OCI-LY3 (cell line): Measurements from ENCODE around the gene INCA1.

Experiments used
- H2AFZ ChIP-seq: fragments of 200-600, 300-600 bp; shearing (Covaris generic); 2 replicates; pipeline ENCODE4 v1.6.0; 2014; ENCODE audit warnings: antibody characterized with exemption, low read depth, low read length
- H3K27ac ChIP-seq: fragments of 200-600, 300-600 bp; sonication (generic); 2 replicates; pipeline ENCODE4 v1.5.1; 2014; ENCODE audit warnings: mild to moderate bottlenecking, low read length, moderate library complexity, mixed read lengths
- H3K27me3 ChIP-seq: fragments of 200-600, 300-600 bp; sonication (generic); 2 replicates; pipeline ENCODE4 v1.6.1; 2014; ENCODE audit warnings: low read depth, low read length, mixed read lengths
- H3K36me3 ChIP-seq: fragments of 200-600, 300-600 bp; sonication (generic); replicated peaks from 2 replicates; pipeline ENCODE3; 2014; ENCODE audit warnings: low read depth, low read length, mixed read lengths
- H3K4me1 ChIP-seq: fragments of 300-600, 200-600 bp; sonication (generic); 2 replicates; pipeline ENCODE4 v1.6.1; 2014; ENCODE audit warnings: low read length, mixed read lengths
- H3K4me2 ChIP-seq: fragments of 200-600, 300-600 bp; sonication (generic); 2 replicates; pipeline ENCODE4 v1.6.1; 2014; ENCODE audit warnings: low read length, mixed read lengths
- H3K4me3 ChIP-seq: fragments of 300-600, 200-600 bp; sonication (generic); 2 replicates; pipeline ENCODE4 v1.5.1; 2014; ENCODE audit warnings: antibody characterized with exemption, mild to moderate bottlenecking, low read length, moderate library complexity
- H3K79me2 ChIP-seq: fragments of 300-600, 200-600 bp; shearing (Covaris generic); 2 replicates; pipeline ENCODE4 v1.6.1; 2014; ENCODE audit warnings: mild to moderate bottlenecking, low read length, mixed read lengths
- H3K9ac ChIP-seq: fragments of 300-600, 200-600 bp; shearing (Covaris generic); 2 replicates; pipeline ENCODE4 v1.6.0; 2014; ENCODE audit warnings: mild to moderate bottlenecking, low read length, moderate library complexity
- H3K9me3 ChIP-seq: fragments of 200-600, 300-600 bp; shearing (Covaris generic); 2 replicates; pipeline ENCODE4 v1.6.1; 2014; ENCODE audit warnings: low read length, mixed read lengths; ENCODE audit not compliant: insufficient read depth
- H4K20me1 ChIP-seq: fragments of 200-600, 300-600 bp; sonication (generic); 2 replicates; pipeline ENCODE4 v1.6.1; 2016; ENCODE audit warnings: low read length, mixed read lengths; ENCODE audit not compliant: insufficient read depth
- CTCF ChIP-seq: fragments of 200-600, 300-600 bp; sonication (generic); IDR thresholded peaks from 2 replicates; pipeline ENCODE4 v1.5.1; 2014; ENCODE audit warnings: antibody characterized with exemption, low read length, low read depth
- EZH2phosphoT487 ChIP-seq: fragments of 200-600 bp; shearing (Covaris generic); IDR thresholded peaks from 2 replicates; pipeline ENCODE4 v1.6.1; 2018; ENCODE audit warnings: antibody characterized with exemption, mixed run types, low read depth

Gene INCA1

GRCh38 chr17:4939796-4940554 is 57.3 kb downstream of the INCA1 start, which contains the start of the genes RNF167 and SLC25A11:
Gene RNF167, plus strand, starts transcription at chr17:4940268. Its CDS starts 642 bp downstream, at chr17:4940910.
Gene SLC25A11, minus strand, starts transcription at chr17:4940046. Its CDS starts 136 bp downstream, at chr17:4939910.
- Histone ChIP-seq H4K20me1 (peaks cover 12% of the 10 kb centered on the region), H3K36me3 (peaks cover 37% of the 10 kb centered on the region), H3K79me2 (peaks cover 63% of the 10 kb centered on the region), H3K9me3 (no peaks in the 10 kb centered on the region), H3K4me1 (peaks cover 28% of the 10 kb centered on the region), H3K27me3 (no peaks in the 10 kb centered on the region), H2AFZ (peak within 1 kb of the TSS; percentile 18; the same call in 1 of the 2 replicates), H3K4me3 (peak within 1 kb of the TSS; percentile 98), H3K27ac (peak within 1 kb of the TSS; percentile 90), H3K4me2 (peak within 1 kb of the TSS; percentile 99), H3K9ac (peak within 1 kb of the TSS; percentile 97)
- TF ChIP-seq EZH2phosphoT487 (no peak), CTCF (no peak)

- Histone ChIP-seq H3K9ac (peak overlapping the region; percentile 97), H2AFZ (no peak overlapping the region), H4K20me1 (peaks cover 7% of the 10 kb centered on the region), H3K4me2 (peak overlapping the region; percentile 99), H3K36me3 (peaks cover 32% of the 10 kb centered on the region), H3K27me3 (no peaks in the 10 kb centered on the region), H3K4me3 (peak overlapping the region; percentile 98), H3K79me2 (peaks cover 58% of the 10 kb centered on the region), H3K27ac (peak overlapping the region; percentile 90), H3K9me3 (no peaks in the 10 kb centered on the region), H3K4me1 (peaks cover 23% of the 10 kb centered on the region)
- TF ChIP-seq EZH2phosphoT487 (no peak), CTCF (no peak)
Observed at GRCh38 chr17:4939546-4939795, 57.9 kb downstream of the INCA1 start.

- no peak for TF ChIP-seq CTCF
- TF ChIP-seq EZH2phosphoT487: no peak
- H4K20me1 ChIP-seq: peaks cover 3% of the 10 kb centered on the region; the same call in 1 of the 2 replicates
- H3K27me3 ChIP-seq: no peaks in the 10 kb centered on the region
- H3K4me3 ChIP-seq: peak overlapping the region; percentile 98
- peaks cover 53% of the 10 kb centered on the region for H3K79me2 ChIP-seq
- peak overlapping the region; percentile 90 for H3K27ac ChIP-seq
- no peak overlapping the region for H2AFZ ChIP-seq
- peaks cover 29% of the 10 kb centered on the region for H3K36me3 ChIP-seq
- H3K9ac ChIP-seq: peak overlapping the region; percentile 97
- H3K9me3 ChIP-seq: no peaks in the 10 kb centered on the region
- peaks cover 17% of the 10 kb centered on the region for H3K4me1 ChIP-seq
- H3K4me2 ChIP-seq: peak overlapping the region; percentile 99
Observed at GRCh38 chr17:4938688-4939545, 58.4 kb downstream of the INCA1 start.
